ENCODE results near the gene ZNF592.
"Not testable (repeated sequence)": the region's sequence is repeated elsewhere in the genome, so short reads cannot be mapped to it uniquely, and the experiment has no call there.

Gene ZNF592

DNA sequence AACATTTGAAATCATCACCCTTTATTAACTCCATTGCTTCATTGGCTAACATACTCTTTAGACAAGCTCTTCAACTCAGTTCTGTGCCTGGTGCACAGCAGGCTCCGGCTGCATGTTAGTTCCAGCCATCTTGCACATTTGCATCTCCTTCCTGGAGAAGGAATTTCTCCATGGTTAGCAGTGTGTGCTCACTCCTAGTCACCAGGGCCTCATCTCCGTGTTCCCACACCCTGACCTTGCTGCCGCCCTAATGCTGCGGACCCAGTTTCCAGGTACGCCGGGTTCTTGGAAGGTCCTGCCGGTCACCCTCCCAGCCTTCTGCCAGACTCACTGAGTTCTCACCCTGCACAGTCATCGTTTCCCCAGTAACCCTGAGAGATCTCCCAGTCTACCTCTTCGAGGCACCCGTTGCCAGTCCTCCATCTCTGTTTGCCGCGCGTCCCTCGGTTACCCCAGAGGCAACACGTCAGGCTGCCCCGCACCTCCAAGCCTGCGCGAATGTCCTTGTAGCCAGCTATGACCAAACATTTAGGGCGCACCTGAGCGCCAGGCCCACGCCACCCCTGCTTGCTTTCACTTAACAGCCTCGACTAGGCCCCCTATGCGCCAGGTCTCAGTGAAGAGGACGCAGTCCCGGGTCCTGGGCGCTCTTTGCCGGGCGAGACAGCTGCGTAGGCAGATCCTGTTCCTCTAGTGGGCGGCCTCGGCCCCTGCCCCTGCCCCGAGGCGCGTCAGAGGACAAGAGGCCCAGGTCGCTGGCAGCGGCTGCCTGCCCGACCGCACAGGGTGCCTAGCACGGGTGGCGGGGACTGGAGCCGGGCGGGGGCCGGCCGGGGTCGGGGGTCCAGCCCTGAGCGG, 747 bp upstream of the ZNF592 start:
- DNase-seq (ENCODE audit: low read depth) = peak; percentile 68

GRCh38 chr15:84749111-84749991, 959 bp downstream of the ZNF592 start:
- peak overlapping the region; percentile 96 for H3K4me3 ChIP-seq (replicated peaks; ENCODE audit: low read depth, low read length)
- TF ChIP-seq, protein P1, sequence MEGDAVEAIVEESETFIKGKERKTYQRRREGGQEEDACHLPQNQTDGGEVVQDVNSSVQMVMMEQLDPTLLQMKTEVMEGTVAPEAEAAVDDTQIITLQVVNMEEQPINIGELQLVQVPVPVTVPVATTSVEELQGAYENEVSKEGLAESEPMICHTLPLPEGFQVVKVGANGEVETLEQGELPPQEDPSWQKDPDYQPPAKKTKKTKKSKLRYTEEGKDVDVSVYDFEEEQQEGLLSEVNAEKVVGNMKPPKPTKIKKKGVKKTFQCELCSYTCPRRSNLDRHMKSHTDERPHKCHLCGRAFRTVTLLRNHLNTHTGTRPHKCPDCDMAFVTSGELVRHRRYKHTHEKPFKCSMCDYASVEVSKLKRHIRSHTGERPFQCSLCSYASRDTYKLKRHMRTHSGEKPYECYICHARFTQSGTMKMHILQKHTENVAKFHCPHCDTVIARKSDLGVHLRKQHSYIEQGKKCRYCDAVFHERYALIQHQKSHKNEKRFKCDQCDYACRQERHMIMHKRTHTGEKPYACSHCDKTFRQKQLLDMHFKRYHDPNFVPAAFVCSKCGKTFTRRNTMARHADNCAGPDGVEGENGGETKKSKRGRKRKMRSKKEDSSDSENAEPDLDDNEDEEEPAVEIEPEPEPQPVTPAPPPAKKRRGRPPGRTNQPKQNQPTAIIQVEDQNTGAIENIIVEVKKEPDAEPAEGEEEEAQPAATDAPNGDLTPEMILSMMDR (IDR thresholded peaks at IDR 0.05; ENCODE audit: low read length, missing control alignments) = peak; percentile 8
- DNase-seq (ENCODE audit: low read depth) = peak; percentile 40

More for the DNA sequence above, 747 bp upstream of the ZNF592 start:
- TF ChIP-seq, protein P1 (IDR thresholded peaks at IDR 0.05; ENCODE audit: low read length, missing control alignments) = no peak
- H3K4me3 ChIP-seq (replicated peaks; ENCODE audit: low read depth, low read length) = peak overlapping the region; percentile 69

DNA sequence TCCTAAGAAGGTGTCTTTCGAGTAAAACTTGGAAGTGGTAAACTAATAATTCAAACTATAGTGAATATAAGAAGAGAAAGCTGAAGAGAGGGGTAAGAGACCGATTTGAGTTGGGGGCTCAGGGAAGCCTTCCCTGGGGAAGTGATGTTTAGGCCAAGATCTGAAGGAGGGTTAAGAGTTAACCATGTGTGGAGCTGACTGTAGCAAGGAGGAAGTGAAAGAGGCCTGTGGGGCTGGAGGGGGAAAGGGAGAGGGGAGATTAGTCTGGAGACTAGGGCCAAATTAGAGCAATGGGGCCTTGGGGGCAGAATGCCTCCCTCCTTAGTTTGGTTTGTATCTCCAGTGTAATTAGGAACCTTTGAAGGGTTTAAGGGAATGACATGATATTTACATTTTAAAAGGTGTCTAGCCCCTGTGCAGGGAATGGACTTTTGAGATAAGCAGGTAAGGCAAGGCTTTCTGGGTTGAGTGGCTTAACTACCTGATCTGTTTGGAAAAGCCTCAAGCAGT, 2.2 kb downstream of the ZNF592 start:
- TF ChIP-seq, protein P1 (IDR thresholded peaks at IDR 0.05; ENCODE audit: low read length, missing control alignments) = no peak
- H3K4me3 ChIP-seq (replicated peaks; ENCODE audit: low read depth, low read length) = peak overlapping the region; percentile 96
- DNase-seq (ENCODE audit: low read depth) = no peak

GRCh38 chr15:84751721-84752120, 3.3 kb downstream of the ZNF592 start:
- not testable (repeated sequence) for H3K4me3 ChIP-seq (replicated peaks; ENCODE audit: low read depth, low read length); DNase-seq (ENCODE audit: low read depth)

GRCh38 chr15:84752195-84752594, 3.8 kb downstream of the ZNF592 start:
- TF ChIP-seq, protein P1 (IDR thresholded peaks at IDR 0.05; ENCODE audit: low read length, missing control alignments) = no peak
- H3K4me3 ChIP-seq (replicated peaks; ENCODE audit: low read depth, low read length) = no peak overlapping the region
- no peak for DNase-seq (ENCODE audit: low read depth)

GRCh38 chr15:84752700-84753099, 4.3 kb downstream of the ZNF592 start:
- TF ChIP-seq, protein P1 (IDR thresholded peaks at IDR 0.05; ENCODE audit: low read length, missing control alignments) = no peak
- no peak for DNase-seq (ENCODE audit: low read depth)
- no peak overlapping the region for H3K4me3 ChIP-seq (replicated peaks; ENCODE audit: low read depth, low read length)

- not testable (repeated sequence) for H3K4me3 ChIP-seq (replicated peaks; ENCODE audit: low read depth, low read length); DNase-seq (ENCODE audit: low read depth)
Observed at GRCh38 chr15:84754889-84755288, 6.5 kb downstream of the ZNF592 start.

Measured in fibroblast of pulmonary artery (primary cell).